Epithelial cell of proximal tubule (primary cell): ENCODE measurements around the gene COPS9. TPM values are rescaled to one million over a fixed set of nuclear protein-coding genes. Genes with fewer than 3 reads are reported as not detected.

Experiments
- DNase-seq: peaks from one replicate; pipeline ENCODE4 v3.0.0-alpha.2; 2011; ENCODE audit warnings: low read depth
- H3K4me3 ChIP-seq: 2 replicates; pipeline ENCODE4 v1.5.1; 2011; ENCODE audit warnings: low read depth, mild to moderate bottlenecking, low read length
- total RNA-seq: library from RNA; depleted of rRNA; stranded (reverse); fragments of >200 nt; gene quantifications from 2 replicates; pipeline ENCODE4 v1.2.3, GENCODE V29; 2015
- TF ChIP-seq, protein P1 (sequence below): conservative IDR thresholded peaks from 2 replicates; pipeline ENCODE4 v1.5.1; 2012; ENCODE audit warnings: low read depth, mild to moderate bottlenecking, low read length

Gene COPS9
- total RNA-seq, 1 donor from 2014 or later, result 274 TPM

DNA sequence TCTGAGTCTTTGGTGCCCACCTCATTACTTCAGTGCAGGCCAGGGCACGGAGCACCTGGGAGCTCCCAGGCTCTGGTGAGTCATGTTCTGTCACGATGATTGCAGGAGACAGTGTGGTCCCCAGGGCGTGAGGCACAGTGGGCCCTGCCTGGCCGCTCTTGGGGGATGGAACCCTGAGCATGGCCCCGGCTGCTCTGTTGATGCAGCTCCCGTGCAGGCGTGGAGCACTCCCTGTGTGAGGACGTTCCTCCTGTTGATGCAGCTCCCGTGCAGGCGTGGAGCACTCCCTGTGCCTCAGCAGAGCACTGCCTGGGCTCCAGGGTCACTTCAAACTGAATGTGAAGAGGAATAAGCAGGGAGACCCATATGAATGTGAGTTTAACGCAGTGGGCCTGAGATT is 30.1 kb downstream of the COPS9 start:
- TF ChIP-seq, protein P1, sequence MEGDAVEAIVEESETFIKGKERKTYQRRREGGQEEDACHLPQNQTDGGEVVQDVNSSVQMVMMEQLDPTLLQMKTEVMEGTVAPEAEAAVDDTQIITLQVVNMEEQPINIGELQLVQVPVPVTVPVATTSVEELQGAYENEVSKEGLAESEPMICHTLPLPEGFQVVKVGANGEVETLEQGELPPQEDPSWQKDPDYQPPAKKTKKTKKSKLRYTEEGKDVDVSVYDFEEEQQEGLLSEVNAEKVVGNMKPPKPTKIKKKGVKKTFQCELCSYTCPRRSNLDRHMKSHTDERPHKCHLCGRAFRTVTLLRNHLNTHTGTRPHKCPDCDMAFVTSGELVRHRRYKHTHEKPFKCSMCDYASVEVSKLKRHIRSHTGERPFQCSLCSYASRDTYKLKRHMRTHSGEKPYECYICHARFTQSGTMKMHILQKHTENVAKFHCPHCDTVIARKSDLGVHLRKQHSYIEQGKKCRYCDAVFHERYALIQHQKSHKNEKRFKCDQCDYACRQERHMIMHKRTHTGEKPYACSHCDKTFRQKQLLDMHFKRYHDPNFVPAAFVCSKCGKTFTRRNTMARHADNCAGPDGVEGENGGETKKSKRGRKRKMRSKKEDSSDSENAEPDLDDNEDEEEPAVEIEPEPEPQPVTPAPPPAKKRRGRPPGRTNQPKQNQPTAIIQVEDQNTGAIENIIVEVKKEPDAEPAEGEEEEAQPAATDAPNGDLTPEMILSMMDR, result no peak
- no peak for DNase-seq
- H3K4me3 ChIP-seq, result no peak overlapping the region

DNA sequence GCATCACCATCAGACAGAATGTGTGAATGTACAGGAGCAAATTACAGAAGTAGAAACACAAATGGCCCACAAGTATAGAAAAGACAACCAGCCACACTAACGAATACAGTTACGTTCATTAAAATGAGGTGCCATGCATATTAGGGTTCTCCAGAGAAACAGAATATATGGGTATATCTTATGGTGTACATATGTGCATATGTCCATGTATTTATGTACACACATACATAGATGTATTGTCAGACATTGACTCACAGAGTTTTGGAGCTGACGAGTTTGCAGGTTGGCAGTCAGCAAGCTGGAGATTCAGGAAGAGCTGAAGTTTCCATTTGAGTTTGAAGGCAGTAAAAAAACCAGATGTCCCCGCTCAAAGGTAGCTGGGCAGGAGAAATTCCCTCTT is 33.0 kb downstream of the COPS9 start:
- TF ChIP-seq, protein P1, result no peak
- no peak for DNase-seq
- H3K4me3 ChIP-seq, result no peak overlapping the region

DNA sequence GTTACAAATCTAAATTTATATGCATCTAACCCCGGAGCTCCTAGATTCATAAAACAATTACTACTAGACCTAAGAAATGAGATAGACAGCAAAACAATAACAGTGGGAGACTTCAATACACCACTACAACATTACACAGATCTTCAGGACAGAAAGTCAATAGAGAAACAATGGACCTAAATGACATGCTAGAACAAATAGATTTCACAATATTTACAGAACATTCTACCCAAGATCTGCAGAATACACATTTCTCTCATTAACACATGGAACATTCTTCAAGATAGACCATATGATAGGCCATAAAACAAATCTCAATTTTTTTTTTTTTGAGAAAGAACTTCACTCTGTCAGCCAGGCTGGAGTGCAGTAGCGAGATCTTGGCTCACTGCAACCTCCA is 37.8 kb downstream of the COPS9 start:
- DNase-seq, result no peak
- TF ChIP-seq, protein P1, result no peak
- no peak overlapping the region for H3K4me3 ChIP-seq

DNA sequence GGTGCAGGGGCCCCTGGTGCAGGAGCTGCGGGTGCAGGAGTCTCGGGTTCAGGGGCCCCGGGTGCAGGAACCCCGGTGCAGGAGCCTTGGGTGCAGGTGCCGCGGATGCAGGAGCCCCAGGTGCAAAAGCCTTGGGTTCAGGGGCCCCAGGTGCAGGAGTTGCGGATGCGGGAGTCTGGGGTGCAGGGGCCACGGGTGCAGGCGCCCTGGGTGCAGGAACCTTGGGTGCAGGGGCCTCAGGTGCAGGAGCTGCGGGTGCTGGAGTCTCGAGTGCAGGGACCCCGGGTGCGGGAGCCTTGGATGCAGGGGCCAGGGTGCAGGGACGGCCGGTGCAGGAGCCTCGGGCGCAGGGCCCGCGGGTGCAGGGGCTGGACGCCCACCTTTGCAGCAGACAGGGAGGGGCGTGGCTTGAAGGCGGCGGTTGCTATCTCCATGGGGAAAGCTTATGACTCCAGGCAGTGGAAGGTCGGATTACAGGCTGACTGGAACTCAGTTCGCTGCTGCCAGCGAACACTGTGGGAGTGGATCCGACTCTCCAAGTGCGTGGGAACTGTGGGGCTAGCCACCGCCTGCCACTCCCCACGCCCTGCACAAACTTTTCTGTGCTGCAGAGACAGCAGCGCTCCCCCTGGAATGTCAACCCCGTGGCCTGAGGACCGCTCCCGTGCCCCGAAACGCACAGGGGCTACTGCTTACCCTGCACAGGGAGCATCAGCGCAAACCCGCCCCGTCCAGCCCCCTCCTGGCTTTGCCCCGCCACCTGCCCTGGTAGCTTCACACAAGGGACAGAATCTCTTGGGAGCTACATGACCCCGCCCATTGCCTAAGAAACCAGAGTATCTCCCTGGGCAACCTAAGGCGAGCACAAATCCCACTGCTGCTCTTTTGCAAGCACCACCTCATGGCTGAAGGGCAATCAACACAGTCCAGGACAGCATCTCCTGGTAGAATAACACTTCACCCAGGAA is 40.3 kb downstream of the COPS9 start:
- no peak overlapping the region for H3K4me3 ChIP-seq
- no peak for DNase-seq
- TF ChIP-seq, protein P1, result no peak

DNA sequence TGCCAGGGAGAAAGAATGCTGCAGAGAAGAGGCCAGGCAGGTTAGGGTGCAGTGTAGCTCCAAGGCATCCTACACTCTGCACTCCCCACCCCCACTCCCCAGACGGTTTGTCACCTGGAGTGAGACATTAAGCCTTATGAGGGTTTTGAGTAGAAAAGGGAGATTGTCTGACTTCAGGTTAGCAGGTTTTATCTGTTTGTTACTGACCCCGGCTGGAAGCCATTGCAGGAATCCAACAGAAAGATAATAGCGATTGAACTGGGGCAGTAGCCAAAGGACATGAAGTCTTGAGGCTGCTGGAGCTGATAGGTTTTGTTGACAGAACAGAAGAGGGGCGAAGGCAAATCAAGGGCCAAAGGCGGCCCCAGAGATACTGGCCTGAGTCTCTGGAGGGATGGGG is 46.8 kb downstream of the COPS9 start:
- H3K4me3 ChIP-seq, result no peak overlapping the region
- TF ChIP-seq, protein P1, result no peak
- DNase-seq, result no peak

DNA sequence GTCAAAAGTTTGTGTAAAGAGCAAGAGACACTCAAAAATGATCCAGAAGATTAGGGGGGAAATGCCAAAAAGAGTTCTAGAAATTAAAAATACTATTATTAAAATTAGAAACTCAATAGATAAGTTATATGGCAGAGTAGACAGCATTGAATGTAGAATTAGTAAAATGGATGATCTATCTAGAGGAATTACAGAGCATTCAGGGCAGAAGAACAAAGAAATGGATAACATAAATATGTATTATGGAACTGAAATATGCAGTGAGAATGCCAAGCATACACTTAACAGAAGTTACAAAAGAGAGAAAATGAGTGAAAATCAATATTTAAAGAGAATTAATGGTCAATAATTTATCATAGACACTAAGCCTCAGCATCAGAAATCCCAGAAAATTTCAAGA is 49.5 kb downstream of the COPS9 start:
- TF ChIP-seq, protein P1, result no peak
- no peak overlapping the region for H3K4me3 ChIP-seq
- DNase-seq, result no peak

Other genes with a start within 250 kb of the COPS9 start
- gene NDUFA10, start 111.0 kb downstream of the COPS9 start, total RNA-seq, result 133 and 166 TPM in 2 replicates
- not detected in 2 replicates for gene OR6B2, start 105.9 kb downstream of the COPS9 start, total RNA-seq
- not detected in 2 replicates for gene OR6B3, start 82.8 kb downstream of the COPS9 start, total RNA-seq
- gene OTOS, start 4.4 kb upstream of the COPS9 start, total RNA-seq, result not detected in 2 replicates